Measurements from ENCODE around the gene MMP25.
"Not testable (repeated sequence)": the region's sequence is repeated elsewhere in the genome, so short reads cannot be mapped to it uniquely, and the experiment has no call there.

The MMP25 gene

GRCh38 chr16:3075523-3075915 lies 29.2 kb downstream of the MMP25 start:
- Histone ChIP-seq H3K27ac (ENCODE audit: low read length) (no peak overlapping the region), H3K4me1 (ENCODE audit: control insufficient read depth, insufficient read depth, low read length) (peaks cover 5% of the 10 kb centered on the region), H3K27me3 (ENCODE audit: control insufficient read depth, insufficient read depth, low read length) (no peaks in the 10 kb centered on the region), H3K4me3 (ENCODE audit: low read length) (no peak overlapping the region), H3K9me3 (ENCODE audit: control insufficient read depth, insufficient read depth, low read length) (no peaks in the 10 kb centered on the region), H3K36me3 (ENCODE audit: control insufficient read depth, insufficient read depth, low read length) (no peaks in the 10 kb centered on the region)
- WGBS (ENCODE audit: insufficient coverage, insufficient read length) = no CpG with 5 or more reads among the region's 10 CpGs
- DNase-seq (ENCODE audit: low read depth, low spot score) = no peak

GRCh38 chr16:3075946-3076345 lies 29.6 kb downstream of the MMP25 start:
- H3K27ac ChIP-seq (ENCODE audit: low read length); H3K4me3 ChIP-seq (ENCODE audit: low read length); H3K36me3 ChIP-seq (ENCODE audit: control insufficient read depth, insufficient read depth, low read length); H3K27me3 ChIP-seq (ENCODE audit: control insufficient read depth, insufficient read depth, low read length); DNase-seq (ENCODE audit: low read depth, low spot score); H3K9me3 ChIP-seq (ENCODE audit: control insufficient read depth, insufficient read depth, low read length); H3K4me1 ChIP-seq (ENCODE audit: control insufficient read depth, insufficient read depth, low read length): not testable (repeated sequence)
- WGBS (ENCODE audit: insufficient coverage, insufficient read length) = no CpG with 5 or more reads among the region's 6 CpGs

- no peak for DNase-seq (ENCODE audit: low read depth, low spot score)
- no peak overlapping the region for H3K4me3 ChIP-seq (ENCODE audit: low read length)
- H3K27ac ChIP-seq (ENCODE audit: low read length) = no peak overlapping the region
- H3K36me3 ChIP-seq (ENCODE audit: control insufficient read depth, insufficient read depth, low read length) = no peaks in the 10 kb centered on the region
- no peaks in the 10 kb centered on the region for H3K9me3 ChIP-seq (ENCODE audit: control insufficient read depth, insufficient read depth, low read length)
- H3K27me3 ChIP-seq (ENCODE audit: control insufficient read depth, insufficient read depth, low read length) = no peaks in the 10 kb centered on the region
- WGBS (ENCODE audit: insufficient coverage, insufficient read length) = no CpG with 5 or more reads among the region's 6 CpGs
- H3K4me1 ChIP-seq (ENCODE audit: control insufficient read depth, insufficient read depth, low read length) = peaks cover 5% of the 10 kb centered on the region
These were observed 30.2 kb downstream of the MMP25 start for GRCh38 chr16:3076577-3076976.

GRCh38 chr16:3080024-3080423 lies 33.7 kb downstream of the MMP25 start:
- no peaks in the 10 kb centered on the region for H3K36me3 ChIP-seq (ENCODE audit: control insufficient read depth, insufficient read depth, low read length)
- H3K9me3 ChIP-seq (ENCODE audit: control insufficient read depth, insufficient read depth, low read length) = no peaks in the 10 kb centered on the region
- no peak for DNase-seq (ENCODE audit: low read depth, low spot score)
- WGBS (ENCODE audit: insufficient coverage, insufficient read length) = no CpG with 5 or more reads among the region's 17 CpGs
- no peaks in the 10 kb centered on the region for H3K27me3 ChIP-seq (ENCODE audit: control insufficient read depth, insufficient read depth, low read length)
- peaks cover 5% of the 10 kb centered on the region; the same call in 1 of the 2 replicates for H3K4me1 ChIP-seq (ENCODE audit: control insufficient read depth, insufficient read depth, low read length)
- no peak overlapping the region for H3K4me3 ChIP-seq (ENCODE audit: low read length)
- H3K27ac ChIP-seq (ENCODE audit: low read length) = no peak overlapping the region

GRCh38 chr16:3081957-3082356 lies 35.6 kb downstream of the MMP25 start:
- H3K27me3 ChIP-seq (ENCODE audit: control insufficient read depth, insufficient read depth, low read length); H3K27ac ChIP-seq (ENCODE audit: low read length); H3K4me3 ChIP-seq (ENCODE audit: low read length); H3K36me3 ChIP-seq (ENCODE audit: control insufficient read depth, insufficient read depth, low read length); H3K9me3 ChIP-seq (ENCODE audit: control insufficient read depth, insufficient read depth, low read length); DNase-seq (ENCODE audit: low read depth, low spot score); H3K4me1 ChIP-seq (ENCODE audit: control insufficient read depth, insufficient read depth, low read length): not testable (repeated sequence)
- no CpG with 5 or more reads among the region's 13 CpGs for WGBS (ENCODE audit: insufficient coverage, insufficient read length)

- H3K36me3 ChIP-seq (ENCODE audit: control insufficient read depth, insufficient read depth, low read length); H3K27me3 ChIP-seq (ENCODE audit: control insufficient read depth, insufficient read depth, low read length); H3K4me1 ChIP-seq (ENCODE audit: control insufficient read depth, insufficient read depth, low read length); H3K9me3 ChIP-seq (ENCODE audit: control insufficient read depth, insufficient read depth, low read length); H3K27ac ChIP-seq (ENCODE audit: low read length); H3K4me3 ChIP-seq (ENCODE audit: low read length); DNase-seq (ENCODE audit: low read depth, low spot score): not testable (repeated sequence)
- WGBS (ENCODE audit: insufficient coverage, insufficient read length) = no CpG with 5 or more reads among the region's 8 CpGs
These were observed 37.0 kb downstream of the MMP25 start for GRCh38 chr16:3083408-3083807.

GRCh38 chr16:3084491-3084890 lies 38.1 kb downstream of the MMP25 start:
- no CpG with 5 or more reads among the region's 1 CpG for WGBS (ENCODE audit: insufficient coverage, insufficient read length)
- no peak for DNase-seq (ENCODE audit: low read depth, low spot score)
- no peak overlapping the region for H3K4me3 ChIP-seq (ENCODE audit: low read length)
- H3K36me3 ChIP-seq (ENCODE audit: control insufficient read depth, insufficient read depth, low read length) = peaks cover 15% of the 10 kb centered on the region
- H3K27me3 ChIP-seq (ENCODE audit: control insufficient read depth, insufficient read depth, low read length) = no peaks in the 10 kb centered on the region
- H3K9me3 ChIP-seq (ENCODE audit: control insufficient read depth, insufficient read depth, low read length) = no peaks in the 10 kb centered on the region
- H3K27ac ChIP-seq (ENCODE audit: low read length) = no peak overlapping the region
- peaks cover 4% of the 10 kb centered on the region for H3K4me1 ChIP-seq (ENCODE audit: control insufficient read depth, insufficient read depth, low read length)

GRCh38 chr16:3084969-3085670 lies 38.8 kb downstream of the MMP25 start:
- no CpG with 5 or more reads among the region's 7 CpGs for WGBS (ENCODE audit: insufficient coverage, insufficient read length)
- Histone ChIP-seq H3K27ac (ENCODE audit: low read length) (no peak overlapping the region), H3K36me3 (ENCODE audit: control insufficient read depth, insufficient read depth, low read length) (peaks cover 21% of the 10 kb centered on the region), H3K9me3 (ENCODE audit: control insufficient read depth, insufficient read depth, low read length) (no peaks in the 10 kb centered on the region), H3K27me3 (ENCODE audit: control insufficient read depth, insufficient read depth, low read length) (no peaks in the 10 kb centered on the region), H3K4me3 (ENCODE audit: low read length) (no peak overlapping the region), H3K4me1 (ENCODE audit: control insufficient read depth, insufficient read depth, low read length) (peaks cover 4% of the 10 kb centered on the region)
- DNase-seq (ENCODE audit: low read depth, low spot score) = no peak

GRCh38 chr16:3085868-3086595 lies 39.7 kb downstream of the MMP25 start:
- Histone ChIP-seq H3K9me3 (ENCODE audit: control insufficient read depth, insufficient read depth, low read length) (no peaks in the 10 kb centered on the region), H3K36me3 (ENCODE audit: control insufficient read depth, insufficient read depth, low read length) (peaks cover 26% of the 10 kb centered on the region), H3K27ac (ENCODE audit: low read length) (no peak overlapping the region), H3K4me3 (ENCODE audit: low read length) (no peak overlapping the region), H3K4me1 (ENCODE audit: control insufficient read depth, insufficient read depth, low read length) (peaks cover 4% of the 10 kb centered on the region), H3K27me3 (ENCODE audit: control insufficient read depth, insufficient read depth, low read length) (no peaks in the 10 kb centered on the region)
- no peak for DNase-seq (ENCODE audit: low read depth, low spot score)
- WGBS (ENCODE audit: insufficient coverage, insufficient read length) = no CpG with 5 or more reads among the region's 17 CpGs

GRCh38 chr16:3086596-3087242 lies 40.4 kb downstream of the MMP25 start:
- peaks cover 4% of the 10 kb centered on the region for H3K4me1 ChIP-seq (ENCODE audit: control insufficient read depth, insufficient read depth, low read length)
- no peak overlapping the region for H3K4me3 ChIP-seq (ENCODE audit: low read length)
- WGBS (ENCODE audit: insufficient coverage, insufficient read length) = no CpG with 5 or more reads among the region's 14 CpGs
- no peak overlapping the region for H3K27ac ChIP-seq (ENCODE audit: low read length)
- H3K27me3 ChIP-seq (ENCODE audit: control insufficient read depth, insufficient read depth, low read length) = no peaks in the 10 kb centered on the region
- DNase-seq (ENCODE audit: low read depth, low spot score) = no peak
- peaks cover 33% of the 10 kb centered on the region for H3K36me3 ChIP-seq (ENCODE audit: control insufficient read depth, insufficient read depth, low read length)
- no peaks in the 10 kb centered on the region for H3K9me3 ChIP-seq (ENCODE audit: control insufficient read depth, insufficient read depth, low read length)
